GM11168 (cell line): ENCODE data around the gene ERCC6L2.

Experiments
- in situ Hi-C: fragments of 300-500 bp; cut with MboI; formaldehyde crosslinking; loops from one replicate; pipeline ENCODE4 v1.12.0; 2022; ENCODE audit warnings: low sequenced_read_pairs; ENCODE audit not compliant: unreplicated experiment

The ERCC6L2 gene

GRCh38 chr9:96015876-96016686 lies 140.6 kb downstream of the ERCC6L2 start:
- in situ Hi-C loops = no loop called here
